Measurements from ENCODE around the gene SEC24D. TPM values are rescaled to one million over a fixed set of nuclear protein-coding genes. Genes with fewer than 3 reads are reported as not detected.
"Not testable (repeated sequence)": the region's sequence is repeated elsewhere in the genome, so short reads cannot be mapped to it uniquely, and the experiment has no call there.

SEC24D gene
- total RNA-seq, 1 experiment from 2014 or later: 28.4 TPM

GRCh38 chr4:118783887-118784286, 52.0 kb downstream of the SEC24D start:
- intact Hi-C loops (cut with micrococcal nuclease; ENCODE audit: unreplicated experiment): no loop called here
- Mint-ChIP-seq H3K4me3 (ENCODE audit: low read depth, unreplicated experiment) (no peak overlapping the region), H3K4me1 (ENCODE audit: low read depth, unreplicated experiment) (no peaks in the 10 kb centered on the region), H3K36me3 (ENCODE audit: insufficient read depth, unreplicated experiment) (peaks cover 18% of the 10 kb centered on the region), H3K27me3 (ENCODE audit: unreplicated experiment) (no peaks in the 10 kb centered on the region), H3K27ac (ENCODE audit: unreplicated experiment) (no peak overlapping the region), H3K9me3 (ENCODE audit: low read depth, unreplicated experiment) (no peaks in the 10 kb centered on the region)
- no TSS peak for BruUV-seq (replicated peaks)
- no peak for DNase-seq
- TF ChIP-seq, protein P1, sequence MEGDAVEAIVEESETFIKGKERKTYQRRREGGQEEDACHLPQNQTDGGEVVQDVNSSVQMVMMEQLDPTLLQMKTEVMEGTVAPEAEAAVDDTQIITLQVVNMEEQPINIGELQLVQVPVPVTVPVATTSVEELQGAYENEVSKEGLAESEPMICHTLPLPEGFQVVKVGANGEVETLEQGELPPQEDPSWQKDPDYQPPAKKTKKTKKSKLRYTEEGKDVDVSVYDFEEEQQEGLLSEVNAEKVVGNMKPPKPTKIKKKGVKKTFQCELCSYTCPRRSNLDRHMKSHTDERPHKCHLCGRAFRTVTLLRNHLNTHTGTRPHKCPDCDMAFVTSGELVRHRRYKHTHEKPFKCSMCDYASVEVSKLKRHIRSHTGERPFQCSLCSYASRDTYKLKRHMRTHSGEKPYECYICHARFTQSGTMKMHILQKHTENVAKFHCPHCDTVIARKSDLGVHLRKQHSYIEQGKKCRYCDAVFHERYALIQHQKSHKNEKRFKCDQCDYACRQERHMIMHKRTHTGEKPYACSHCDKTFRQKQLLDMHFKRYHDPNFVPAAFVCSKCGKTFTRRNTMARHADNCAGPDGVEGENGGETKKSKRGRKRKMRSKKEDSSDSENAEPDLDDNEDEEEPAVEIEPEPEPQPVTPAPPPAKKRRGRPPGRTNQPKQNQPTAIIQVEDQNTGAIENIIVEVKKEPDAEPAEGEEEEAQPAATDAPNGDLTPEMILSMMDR (IDR thresholded peaks at IDR 0.05; ENCODE audit: unreplicated experiment): no peak
- CTCF ChIA-PET: no interaction called here

DNA sequence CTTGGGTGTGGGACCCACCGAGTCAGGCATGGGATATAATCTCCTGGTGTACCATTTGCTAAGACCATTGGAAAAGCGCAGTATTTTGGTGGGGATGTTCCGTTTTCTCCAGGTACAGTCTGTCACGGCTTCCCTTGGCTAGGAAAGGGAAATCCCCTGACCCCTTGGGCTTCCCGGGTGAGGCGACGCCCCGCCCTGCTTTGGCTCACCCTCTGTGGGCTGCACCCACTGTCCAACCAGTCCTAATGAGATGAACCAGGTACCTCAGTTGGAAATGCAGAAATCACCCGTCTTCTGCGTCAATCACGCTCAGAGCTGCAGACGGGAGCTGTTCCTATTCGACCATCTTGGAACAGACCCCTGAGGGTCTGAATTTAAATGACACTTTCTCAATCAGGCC, 53.0 kb downstream of the SEC24D start:
- BruUV-seq (replicated peaks); DNase-seq; H3K27me3 Mint-ChIP-seq (ENCODE audit: unreplicated experiment); CTCF ChIA-PET; H3K9me3 Mint-ChIP-seq (ENCODE audit: low read depth, unreplicated experiment); intact Hi-C loops (cut with micrococcal nuclease; ENCODE audit: unreplicated experiment); H3K4me1 Mint-ChIP-seq (ENCODE audit: low read depth, unreplicated experiment); H3K27ac Mint-ChIP-seq (ENCODE audit: unreplicated experiment); H3K4me3 Mint-ChIP-seq (ENCODE audit: low read depth, unreplicated experiment): not testable (repeated sequence)
- peaks cover 18% of the 10 kb centered on the region for H3K36me3 Mint-ChIP-seq (ENCODE audit: insufficient read depth, unreplicated experiment)

- H3K27ac Mint-ChIP-seq (ENCODE audit: unreplicated experiment); DNase-seq; CTCF ChIA-PET; BruUV-seq (replicated peaks); H3K27me3 Mint-ChIP-seq (ENCODE audit: unreplicated experiment); H3K9me3 Mint-ChIP-seq (ENCODE audit: low read depth, unreplicated experiment); intact Hi-C loops (cut with micrococcal nuclease; ENCODE audit: unreplicated experiment); H3K4me3 Mint-ChIP-seq (ENCODE audit: low read depth, unreplicated experiment): not testable (repeated sequence)
- H3K36me3 Mint-ChIP-seq (ENCODE audit: insufficient read depth, unreplicated experiment): peaks cover 17% of the 10 kb centered on the region
- peaks cover 13% of the 10 kb centered on the region for H3K4me1 Mint-ChIP-seq (ENCODE audit: low read depth, unreplicated experiment)
These were observed 58.3 kb downstream of the SEC24D start for GRCh38 chr4:118777649-118778048.

DNA sequence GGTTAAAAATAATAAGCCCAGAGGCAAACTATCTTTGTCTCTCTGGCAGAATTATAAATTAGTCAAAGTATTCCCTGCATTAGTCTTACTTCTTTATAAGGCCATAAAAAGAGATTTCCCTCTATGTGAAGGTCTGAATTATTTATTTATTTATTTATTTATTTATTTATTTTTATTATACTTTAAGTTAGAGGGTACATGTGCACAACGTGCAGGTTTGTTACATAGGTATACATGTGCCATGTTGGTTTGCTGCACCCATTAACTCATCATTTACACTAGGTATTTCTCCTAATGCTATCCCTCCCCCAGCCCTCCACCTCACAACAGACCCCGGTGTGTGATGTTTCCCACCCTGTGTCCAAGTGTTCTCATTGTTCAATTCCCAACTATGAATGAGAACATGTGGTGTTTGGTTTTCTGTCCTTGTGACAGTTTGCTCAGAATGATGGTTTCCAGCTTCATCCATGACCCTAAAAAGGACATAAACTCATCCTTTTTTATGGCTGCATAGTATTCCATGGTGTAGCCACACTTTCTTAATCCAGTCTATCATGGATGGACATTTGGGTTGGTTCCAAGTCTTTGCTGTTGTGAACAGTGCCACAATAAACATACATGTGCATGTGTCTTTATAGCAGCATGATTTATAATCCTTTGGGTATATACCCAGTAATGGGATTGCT, 58.8 kb downstream of the SEC24D start:
- H3K36me3 Mint-ChIP-seq (ENCODE audit: insufficient read depth, unreplicated experiment): peaks cover 15% of the 10 kb centered on the region
- BruUV-seq (replicated peaks); H3K9me3 Mint-ChIP-seq (ENCODE audit: low read depth, unreplicated experiment); intact Hi-C loops (cut with micrococcal nuclease; ENCODE audit: unreplicated experiment); H3K27ac Mint-ChIP-seq (ENCODE audit: unreplicated experiment); CTCF ChIA-PET; DNase-seq; H3K4me3 Mint-ChIP-seq (ENCODE audit: low read depth, unreplicated experiment); H3K27me3 Mint-ChIP-seq (ENCODE audit: unreplicated experiment): not testable (repeated sequence)
- H3K4me1 Mint-ChIP-seq (ENCODE audit: low read depth, unreplicated experiment): peaks cover 13% of the 10 kb centered on the region

GRCh38 chr4:118776157-118776954, 59.6 kb downstream of the SEC24D start:
- H3K4me3 Mint-ChIP-seq (ENCODE audit: low read depth, unreplicated experiment): no peak overlapping the region
- BruUV-seq (replicated peaks): no TSS peak
- H3K27ac Mint-ChIP-seq (ENCODE audit: unreplicated experiment): no peak overlapping the region
- intact Hi-C loops (cut with micrococcal nuclease; ENCODE audit: unreplicated experiment): no loop called here
- peaks cover 13% of the 10 kb centered on the region for H3K4me1 Mint-ChIP-seq (ENCODE audit: low read depth, unreplicated experiment)
- TF ChIP-seq, protein P1 (IDR thresholded peaks at IDR 0.05; ENCODE audit: unreplicated experiment): no peak
- no peaks in the 10 kb centered on the region for H3K27me3 Mint-ChIP-seq (ENCODE audit: unreplicated experiment)
- no peaks in the 10 kb centered on the region for H3K9me3 Mint-ChIP-seq (ENCODE audit: low read depth, unreplicated experiment)
- CTCF ChIA-PET: interaction anchor here (0.6 kb wide), 1 partner anchor 213 kb away, joined by 4 read pairs; no protein-coding TSS in a partner anchor
- DNase-seq: no peak
- peaks cover 8% of the 10 kb centered on the region for H3K36me3 Mint-ChIP-seq (ENCODE audit: insufficient read depth, unreplicated experiment)

Data from Calu3 (cell line).